ENCODE data around the gene SLC5A3. TPM values are rescaled to one million over a fixed set of nuclear protein-coding genes. Genes with fewer than 3 reads are reported as not detected.

SLC5A3 gene
- total RNA-seq, 1 experiment from 2014 or later, result 8.8 TPM

- BruUV-seq (replicated peaks), result no TSS peak
- H3K4me3 ChIP-seq, result 0 out of 2 replicates have a peak overlapping the region, but pooled peaks have one; percentile 84
- H3K79me2 ChIP-seq (ENCODE audit: low read depth), result peaks cover 68% of the 10 kb centered on the region
- intact Hi-C loops (cut with micrococcal nuclease; ENCODE audit: unreplicated experiment), result loop anchor here (10.0 kb wide), 1 partner anchor 129 kb away; no protein-coding TSS in a partner anchor
- DNase-seq, result no peak
- peaks cover 33% of the 10 kb centered on the region for H3K4me1 ChIP-seq (replicated peaks; ENCODE audit: insufficient read depth)
- no peak overlapping the region for H2AFZ ChIP-seq
- peak overlapping the region; percentile 90; the same call in 1 of the 2 replicates for H3K4me2 ChIP-seq
- H3K9me3 ChIP-seq (ENCODE audit: insufficient read depth, low read depth), result no peaks in the 10 kb centered on the region
- no peaks in the 10 kb centered on the region for H3K36me3 ChIP-seq (ENCODE audit: low read depth)
- ChIA-PET CTCF (no interaction called here), POLR2A (ENCODE audit: unreplicated experiment) (interaction anchor here (0.5 kb wide), 1 partner anchor 136 kb away, joined by 7 read pairs; no protein-coding TSS in a partner anchor)
- H3F3A ChIP-seq (ENCODE audit: insufficient read depth, low read depth), result no peaks in the 10 kb centered on the region
- H4K20me1 ChIP-seq (ENCODE audit: insufficient read depth), result no peaks in the 10 kb centered on the region
- H3K27me3 ChIP-seq (ENCODE audit: insufficient read depth, low read depth), result no peaks in the 10 kb centered on the region
- no peak for TF ChIP-seq EZH2 (IDR thresholded peaks at IDR 0.05; ENCODE audit: low read depth)
- no peak for TF ChIP-seq CTCF (conservative IDR thresholded peaks at IDR 0.05)
- H3K27ac ChIP-seq, result no peak overlapping the region
- H3K9me2 ChIP-seq (ENCODE audit: insufficient read depth), result no peaks in the 10 kb centered on the region
Measured at GRCh38 chr21:34075760-34076660, 2.6 kb downstream of the SLC5A3 start.

GRCh38 chr21:34076835-34077234, 3.5 kb downstream of the SLC5A3 start:
- no peak for DNase-seq
- CTCF ChIA-PET, result no interaction called here
- H3K4me3 ChIP-seq, result no peak overlapping the region

GRCh38 chr21:34077888-34078287, 4.5 kb downstream of the SLC5A3 start:
- Histone ChIP-seq H3K9me3 (ENCODE audit: insufficient read depth, low read depth) (no peaks in the 10 kb centered on the region), H3K4me2 (no peak overlapping the region; the same call in 1 of the 2 replicates), H3K27ac (no peak overlapping the region), H3K4me3 (no peak overlapping the region), H3K9me2 (ENCODE audit: insufficient read depth) (no peaks in the 10 kb centered on the region), H4K20me1 (ENCODE audit: insufficient read depth) (no peaks in the 10 kb centered on the region; the same call in 1 of the 2 replicates), H3K36me3 (ENCODE audit: low read depth) (peaks cover 3% of the 10 kb centered on the region; the same call in 1 of the 2 replicates), H2AFZ (no peak overlapping the region), H3F3A (ENCODE audit: insufficient read depth, low read depth) (no peaks in the 10 kb centered on the region), H3K4me1 (replicated peaks; ENCODE audit: insufficient read depth) (peaks cover 33% of the 10 kb centered on the region), H3K79me2 (ENCODE audit: low read depth) (peaks cover 87% of the 10 kb centered on the region), H3K27me3 (ENCODE audit: insufficient read depth, low read depth) (no peaks in the 10 kb centered on the region)
- intact Hi-C loops (cut with micrococcal nuclease; ENCODE audit: unreplicated experiment), result loop anchor here (10.0 kb wide), 1 partner anchor 127 kb away; no protein-coding TSS in a partner anchor
- ChIA-PET POLR2A (ENCODE audit: unreplicated experiment) (no interaction called here), CTCF (no interaction called here)
- TF ChIP-seq CTCF (conservative IDR thresholded peaks at IDR 0.05), result no peak
- TF ChIP-seq EZH2 (IDR thresholded peaks at IDR 0.05; ENCODE audit: low read depth), result no peak
- BruUV-seq (replicated peaks), result no TSS peak
- no peak for DNase-seq

More at GRCh38 chr21:34076835-34077234, 3.5 kb downstream of the SLC5A3 start:
- no peak overlapping the region for H3K27ac ChIP-seq
- H3K4me2 ChIP-seq, result no peak overlapping the region
- intact Hi-C loops (cut with micrococcal nuclease; ENCODE audit: unreplicated experiment), result loop anchor here (10.0 kb wide), 1 partner anchor 128 kb away; no protein-coding TSS in a partner anchor
- H2AFZ ChIP-seq, result no peak overlapping the region
- no peaks in the 10 kb centered on the region for H3K27me3 ChIP-seq (ENCODE audit: insufficient read depth, low read depth)
- no peaks in the 10 kb centered on the region for H3K9me2 ChIP-seq (ENCODE audit: insufficient read depth)
- H3K79me2 ChIP-seq (ENCODE audit: low read depth), result peaks cover 76% of the 10 kb centered on the region
- no peaks in the 10 kb centered on the region for H3K9me3 ChIP-seq (ENCODE audit: insufficient read depth, low read depth)
- H3F3A ChIP-seq (ENCODE audit: insufficient read depth, low read depth), result no peaks in the 10 kb centered on the region
- no peaks in the 10 kb centered on the region for H3K36me3 ChIP-seq (ENCODE audit: low read depth)
- POLR2A ChIA-PET (ENCODE audit: unreplicated experiment), result no interaction called here
- no peaks in the 10 kb centered on the region for H4K20me1 ChIP-seq (ENCODE audit: insufficient read depth)
- peaks cover 33% of the 10 kb centered on the region for H3K4me1 ChIP-seq (replicated peaks; ENCODE audit: insufficient read depth)
- TF ChIP-seq EZH2 (IDR thresholded peaks at IDR 0.05; ENCODE audit: low read depth) (no peak), CTCF (conservative IDR thresholded peaks at IDR 0.05) (no peak)
- no TSS peak for BruUV-seq (replicated peaks)
